Neural cell (in vitro differentiated cells): ENCODE data around the gene LYPLA2.

ENCODE experiments used
- EP300 ChIP-seq: fragments of 450-650 bp; conservative IDR thresholded peaks from 2 replicates; pipeline ENCODE4 v1.6.1; 2014; ENCODE audit warnings: antibody characterized with exemption, mild to moderate bottlenecking, moderate library complexity; ENCODE audit not compliant: poor library complexity, severe bottlenecking
- EZH2 ChIP-seq: fragments of 200-600, 300-800 bp; shearing (Covaris generic), sonication (generic); IDR thresholded peaks from 2 replicates; pipeline ENCODE4 v1.6.1; 2014; ENCODE audit warnings: antibody characterized with exemption, low read length, borderline replicate concordance, mild to moderate bottlenecking; ENCODE audit not compliant: insufficient read depth, poor library complexity, severe bottlenecking
- MXI1 ChIP-seq: fragments of 450-650 bp; conservative IDR thresholded peaks from 2 replicates; pipeline ENCODE4 v1.6.1; 2014; ENCODE audit warnings: antibody characterized with exemption, mild to moderate bottlenecking; ENCODE audit not compliant: poor library complexity, severe bottlenecking
- RAD21 ChIP-seq: fragments of 450-650 bp; conservative IDR thresholded peaks from 2 replicates; pipeline ENCODE4 v1.6.1; 2014; ENCODE audit warnings: antibody characterized with exemption, mild to moderate bottlenecking, moderate library complexity
- TAF1 ChIP-seq: IDR thresholded peaks from 2 replicates; pipeline ENCODE4 v1.6.1; 2012; ENCODE audit warnings: low read depth
- TF ChIP-seq, protein P1 (sequence below): IDR thresholded peaks from 2 replicates; pipeline ENCODE4 v1.6.1; 2012; ENCODE audit warnings: borderline replicate concordance
- TF ChIP-seq, protein P2 (sequence below): fragments of 450-650 bp; IDR thresholded peaks from 2 replicates; pipeline ENCODE4 v1.5.1; 2014; ENCODE audit warnings: antibody characterized with exemption, mild to moderate bottlenecking, moderate library complexity; ENCODE audit not compliant: poor library complexity, severe bottlenecking

DNA sequence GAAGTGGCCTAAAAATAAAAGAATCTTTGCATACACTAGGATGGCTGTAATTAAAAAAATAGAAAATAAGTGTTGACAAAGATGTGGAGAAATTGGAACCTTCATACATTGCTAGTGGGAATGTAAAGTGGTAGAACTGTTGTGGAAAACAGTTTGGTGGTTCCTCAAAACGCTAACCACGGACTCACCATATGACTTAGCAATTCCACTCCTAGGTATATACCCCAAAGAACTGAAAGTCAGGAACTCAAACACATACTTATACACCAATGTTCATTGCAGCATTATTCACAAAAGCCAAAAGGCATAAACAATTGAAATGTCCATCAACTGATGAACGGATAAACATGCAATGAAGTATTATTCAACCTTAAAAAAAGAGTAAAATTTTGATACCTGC is 45.1 kb downstream of the LYPLA2 start:
- TF ChIP-seq, protein P1, sequence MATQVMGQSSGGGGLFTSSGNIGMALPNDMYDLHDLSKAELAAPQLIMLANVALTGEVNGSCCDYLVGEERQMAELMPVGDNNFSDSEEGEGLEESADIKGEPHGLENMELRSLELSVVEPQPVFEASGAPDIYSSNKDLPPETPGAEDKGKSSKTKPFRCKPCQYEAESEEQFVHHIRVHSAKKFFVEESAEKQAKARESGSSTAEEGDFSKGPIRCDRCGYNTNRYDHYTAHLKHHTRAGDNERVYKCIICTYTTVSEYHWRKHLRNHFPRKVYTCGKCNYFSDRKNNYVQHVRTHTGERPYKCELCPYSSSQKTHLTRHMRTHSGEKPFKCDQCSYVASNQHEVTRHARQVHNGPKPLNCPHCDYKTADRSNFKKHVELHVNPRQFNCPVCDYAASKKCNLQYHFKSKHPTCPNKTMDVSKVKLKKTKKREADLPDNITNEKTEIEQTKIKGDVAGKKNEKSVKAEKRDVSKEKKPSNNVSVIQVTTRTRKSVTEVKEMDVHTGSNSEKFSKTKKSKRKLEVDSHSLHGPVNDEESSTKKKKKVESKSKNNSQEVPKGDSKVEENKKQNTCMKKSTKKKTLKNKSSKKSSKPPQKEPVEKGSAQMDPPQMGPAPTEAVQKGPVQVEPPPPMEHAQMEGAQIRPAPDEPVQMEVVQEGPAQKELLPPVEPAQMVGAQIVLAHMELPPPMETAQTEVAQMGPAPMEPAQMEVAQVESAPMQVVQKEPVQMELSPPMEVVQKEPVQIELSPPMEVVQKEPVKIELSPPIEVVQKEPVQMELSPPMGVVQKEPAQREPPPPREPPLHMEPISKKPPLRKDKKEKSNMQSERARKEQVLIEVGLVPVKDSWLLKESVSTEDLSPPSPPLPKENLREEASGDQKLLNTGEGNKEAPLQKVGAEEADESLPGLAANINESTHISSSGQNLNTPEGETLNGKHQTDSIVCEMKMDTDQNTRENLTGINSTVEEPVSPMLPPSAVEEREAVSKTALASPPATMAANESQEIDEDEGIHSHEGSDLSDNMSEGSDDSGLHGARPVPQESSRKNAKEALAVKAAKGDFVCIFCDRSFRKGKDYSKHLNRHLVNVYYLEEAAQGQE = no peak
- TF ChIP-seq EZH2 = no peak
- TF ChIP-seq, protein P2, sequence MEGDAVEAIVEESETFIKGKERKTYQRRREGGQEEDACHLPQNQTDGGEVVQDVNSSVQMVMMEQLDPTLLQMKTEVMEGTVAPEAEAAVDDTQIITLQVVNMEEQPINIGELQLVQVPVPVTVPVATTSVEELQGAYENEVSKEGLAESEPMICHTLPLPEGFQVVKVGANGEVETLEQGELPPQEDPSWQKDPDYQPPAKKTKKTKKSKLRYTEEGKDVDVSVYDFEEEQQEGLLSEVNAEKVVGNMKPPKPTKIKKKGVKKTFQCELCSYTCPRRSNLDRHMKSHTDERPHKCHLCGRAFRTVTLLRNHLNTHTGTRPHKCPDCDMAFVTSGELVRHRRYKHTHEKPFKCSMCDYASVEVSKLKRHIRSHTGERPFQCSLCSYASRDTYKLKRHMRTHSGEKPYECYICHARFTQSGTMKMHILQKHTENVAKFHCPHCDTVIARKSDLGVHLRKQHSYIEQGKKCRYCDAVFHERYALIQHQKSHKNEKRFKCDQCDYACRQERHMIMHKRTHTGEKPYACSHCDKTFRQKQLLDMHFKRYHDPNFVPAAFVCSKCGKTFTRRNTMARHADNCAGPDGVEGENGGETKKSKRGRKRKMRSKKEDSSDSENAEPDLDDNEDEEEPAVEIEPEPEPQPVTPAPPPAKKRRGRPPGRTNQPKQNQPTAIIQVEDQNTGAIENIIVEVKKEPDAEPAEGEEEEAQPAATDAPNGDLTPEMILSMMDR = no peak
- no peak for TF ChIP-seq EP300
- no peak for TF ChIP-seq RAD21
- TF ChIP-seq MXI1 = no peak
- TF ChIP-seq TAF1 = no peak
